ENCODE measurements around the gene SUCLG1. TPM values are rescaled to one million over a fixed set of nuclear protein-coding genes. Genes with fewer than 3 reads are reported as not detected.

The SUCLG1 gene
- polyA plus RNA-seq, 2 of the 4 experiments (the other 2 are of a cell fraction) = 90.0 to 144 TPM

GRCh38 chr2:84393829-84394228 lies 65.3 kb downstream of the SUCLG1 start (continued):
- TF ChIP-seq BCL3 (IDR thresholded peaks at IDR 0.05) = no peak
- no peak for TF ChIP-seq ZSCAN20 (CRISPR knock-in tag; IDR thresholded peaks at IDR 0.05)

- POLR2A ChIA-PET = no interaction called here
- CTCF ChIA-PET = no interaction called here
- FAIRE-seq (no peak), DNase-seq (ENCODE audit: low read depth in 1 of 2, low spot score in 1 of 2) (no peak), ATAC-seq (no peak)
- 14% methylated on average over 1 of the region's 1 CpG for WGBS (ENCODE audit: missing lambda C conversion rate)
- no peak overlapping the region for H3K4me3 ChIP-seq
- no peak overlapping the region for H3K4me2 ChIP-seq
- TF ChIP-seq FOXS1 (CRISPR knock-in tag; IDR thresholded peaks at IDR 0.05) (no peak), ZC3H11A (IDR thresholded peaks at IDR 0.05) (no peak), EHMT2 (IDR thresholded peaks at IDR 0.05; ENCODE audit: low read depth) (no peak), CEBPB (IDR thresholded peaks at IDR 0.05) (no peak), RAD21 (conservative IDR thresholded peaks at IDR 0.05 in 1 of 2, IDR thresholded peaks at IDR 0.05 in 1 of 2) (no peak), KDM5A (IDR thresholded peaks at IDR 0.05) (no peak), TFCP2L1 (CRISPR knock-in tag; IDR thresholded peaks at IDR 0.05) (no peak), NR3C1 (IDR thresholded peaks at IDR 0.05) (no peak), BCL3 (IDR thresholded peaks at IDR 0.05) (no peak), POLR2A (IDR thresholded peaks at IDR 0.05; ENCODE audit: low read length) (no peak), SREBF2 (IDR thresholded peaks at IDR 0.05) (no peak), MYC (IDR thresholded peaks at IDR 0.05; ENCODE audit: borderline replicate concordance, low read length) (no peak), CTCF (IDR thresholded peaks at IDR 0.05) (no peak), RNF2 (IDR thresholded peaks at IDR 0.05; ENCODE audit: borderline replicate concordance, low read depth) (no peak), CBX2 (IDR thresholded peaks at IDR 0.05; ENCODE audit: borderline replicate concordance, low read depth) (no peak), E2F6 (IDR thresholded peaks at IDR 0.05; ENCODE audit: borderline replicate concordance, low read depth) (no peak)
- no peaks in the 10 kb centered on the region for H3K4me1 ChIP-seq
- H3K27ac ChIP-seq = no peak overlapping the region
- H3K9me3 ChIP-seq = no peaks in the 10 kb centered on the region
These were observed 69.3 kb downstream of the SUCLG1 start for GRCh38 chr2:84389794-84390193.

- no peak overlapping the region for H3K4me2 ChIP-seq
- FAIRE-seq = no peak
- H3K9me3 ChIP-seq = no peaks in the 10 kb centered on the region
- H3K4me3 ChIP-seq = no peak overlapping the region
- 19% methylated on average over 9 of the region's 9 CpGs for WGBS (ENCODE audit: missing lambda C conversion rate)
- H3K4me1 ChIP-seq = no peaks in the 10 kb centered on the region
- no peak overlapping the region for H3K27ac ChIP-seq
- POLR2A ChIA-PET = no interaction called here
- DNase-seq (ENCODE audit: low read depth in 1 of 2, low spot score in 1 of 2) = no peak
- ATAC-seq = no peak
- TF ChIP-seq ESRRA (IDR thresholded peaks at IDR 0.05; ENCODE audit: borderline replicate concordance, low read length) = no peak
- no peak for TF ChIP-seq RNF2 (IDR thresholded peaks at IDR 0.05; ENCODE audit: borderline replicate concordance, low read depth)
- TF ChIP-seq HEYL (CRISPR knock-in tag; IDR thresholded peaks at IDR 0.05) = no peak
- TF ChIP-seq JUN (IDR thresholded peaks at IDR 0.05) = no peak
- TF ChIP-seq NFE2L2 (conservative IDR thresholded peaks at IDR 0.05; ENCODE audit: low read length) = no peak
- TF ChIP-seq ZSCAN20 (CRISPR knock-in tag; IDR thresholded peaks at IDR 0.05) = no peak
- TF ChIP-seq RARB (CRISPR knock-in tag; IDR thresholded peaks at IDR 0.05) = no peak
- TF ChIP-seq SREBF2 (IDR thresholded peaks at IDR 0.05) = no peak
- TF ChIP-seq TFCP2L1 (CRISPR knock-in tag; IDR thresholded peaks at IDR 0.05) = no peak
- TF ChIP-seq PHF8 (IDR thresholded peaks at IDR 0.05; ENCODE audit: borderline replicate concordance, low read depth) = no peak
- no peak for TF ChIP-seq EHMT2 (IDR thresholded peaks at IDR 0.05; ENCODE audit: low read depth)
- no peak for TF ChIP-seq CBX2 (IDR thresholded peaks at IDR 0.05; ENCODE audit: borderline replicate concordance, low read depth)
- no peak for TF ChIP-seq ELK1 (IDR thresholded peaks at IDR 0.05; ENCODE audit: low read depth, low read length)
- CTCF ChIA-PET = no interaction called here
These were observed 70.1 kb downstream of the SUCLG1 start for GRCh38 chr2:84388921-84389490.
